ENCODE results near the gene ARL5B. TPM values are rescaled to one million over a fixed set of nuclear protein-coding genes. Genes with fewer than 3 reads are reported as not detected.

Gene ARL5B
- total and polyA plus RNA-seq, 8 donors: 2.3 to 40.4 (median 3.9) TPM

- Histone ChIP-seq H3K27me3 (no peaks in the 10 kb centered on the region), H3K9me3 (no peaks in the 10 kb centered on the region), H3K27ac (no peak overlapping the region), H3K36me3 (no peaks in the 10 kb centered on the region), H3K4me1 (no peaks in the 10 kb centered on the region), H3K4me3 (no peak overlapping the region)
- intact Hi-C loops (cut with DNase I; ENCODE audit: low total_unique reads): no loop called here
- TF ChIP-seq, protein P1, sequence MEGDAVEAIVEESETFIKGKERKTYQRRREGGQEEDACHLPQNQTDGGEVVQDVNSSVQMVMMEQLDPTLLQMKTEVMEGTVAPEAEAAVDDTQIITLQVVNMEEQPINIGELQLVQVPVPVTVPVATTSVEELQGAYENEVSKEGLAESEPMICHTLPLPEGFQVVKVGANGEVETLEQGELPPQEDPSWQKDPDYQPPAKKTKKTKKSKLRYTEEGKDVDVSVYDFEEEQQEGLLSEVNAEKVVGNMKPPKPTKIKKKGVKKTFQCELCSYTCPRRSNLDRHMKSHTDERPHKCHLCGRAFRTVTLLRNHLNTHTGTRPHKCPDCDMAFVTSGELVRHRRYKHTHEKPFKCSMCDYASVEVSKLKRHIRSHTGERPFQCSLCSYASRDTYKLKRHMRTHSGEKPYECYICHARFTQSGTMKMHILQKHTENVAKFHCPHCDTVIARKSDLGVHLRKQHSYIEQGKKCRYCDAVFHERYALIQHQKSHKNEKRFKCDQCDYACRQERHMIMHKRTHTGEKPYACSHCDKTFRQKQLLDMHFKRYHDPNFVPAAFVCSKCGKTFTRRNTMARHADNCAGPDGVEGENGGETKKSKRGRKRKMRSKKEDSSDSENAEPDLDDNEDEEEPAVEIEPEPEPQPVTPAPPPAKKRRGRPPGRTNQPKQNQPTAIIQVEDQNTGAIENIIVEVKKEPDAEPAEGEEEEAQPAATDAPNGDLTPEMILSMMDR (IDR thresholded peaks at IDR 0.05): no peak
- 32 to 97% (median 91%) methylated on average over 1 of the region's 1 CpG for WGBS, 5 donors
- DNase-seq: no peak
Observed at GRCh38 chr10:18718991-18719390, 59.8 kb downstream of the ARL5B start.

GRCh38 chr10:18719811-18720210, 60.6 kb downstream of the ARL5B start:
- no peak for TF ChIP-seq POLR2A (IDR thresholded peaks at IDR 0.05)
- TF ChIP-seq POLR2AphosphoS5 (IDR thresholded peaks at IDR 0.05): no peak
- TF ChIP-seq, protein P1 (IDR thresholded peaks at IDR 0.05): no peak
- no peak for TF ChIP-seq EP300 (IDR thresholded peaks at IDR 0.05)
- Histone ChIP-seq H3K27me3 (no peaks in the 10 kb centered on the region), H3K36me3 (no peaks in the 10 kb centered on the region), H3K4me3 (no peak overlapping the region), H3K9me3 (no peaks in the 10 kb centered on the region), H3K27ac (no peak overlapping the region), H3K4me1 (no peaks in the 10 kb centered on the region)
- no peak for DNase-seq
- WGBS, 5 donors: 69 to 86% (median 77%) methylated on average over 1 of the region's 1 CpG
- intact Hi-C loops (cut with DNase I; ENCODE audit: low total_unique reads): no loop called here

DNA sequence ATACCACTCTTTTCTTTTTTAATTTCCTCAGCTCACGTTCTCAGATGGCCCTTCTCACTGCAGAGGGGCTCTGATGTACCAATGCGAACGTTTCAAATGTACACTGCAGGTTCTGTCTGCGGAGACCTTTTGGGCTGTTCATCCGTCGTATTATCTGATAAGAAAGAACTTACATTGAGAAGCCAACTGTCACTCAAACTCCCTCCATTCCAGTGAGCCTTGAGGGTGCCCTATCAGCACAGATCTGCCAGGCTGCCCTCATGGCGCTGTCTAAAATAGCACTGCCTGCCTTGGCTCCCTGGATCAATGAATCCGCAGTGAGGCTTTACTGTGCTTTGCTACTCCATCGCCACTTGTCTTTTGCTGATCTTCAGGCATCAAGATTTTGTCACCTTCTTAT, 61.8 kb downstream of the ARL5B start:
- TF ChIP-seq EP300 (IDR thresholded peaks at IDR 0.05): no peak
- TF ChIP-seq, protein P1 (IDR thresholded peaks at IDR 0.05): no peak
- TF ChIP-seq POLR2A (IDR thresholded peaks at IDR 0.05): no peak
- no peak for TF ChIP-seq POLR2AphosphoS5 (IDR thresholded peaks at IDR 0.05)
- no peaks in the 10 kb centered on the region for H3K27me3 ChIP-seq
- DNase-seq: no peak
- no peaks in the 10 kb centered on the region for H3K9me3 ChIP-seq
- H3K27ac ChIP-seq: no peak overlapping the region
- H3K36me3 ChIP-seq: no peaks in the 10 kb centered on the region
- 48 to 72% (median 62%) methylated on average over 8 to 9 of the region's 9 CpGs for WGBS, 5 donors
- H3K4me3 ChIP-seq: no peak overlapping the region
- intact Hi-C loops (cut with DNase I; ENCODE audit: low total_unique reads): no loop called here
- H3K4me1 ChIP-seq: no peaks in the 10 kb centered on the region

- intact Hi-C loops (cut with DNase I; ENCODE audit: low total_unique reads): no loop called here
- Histone ChIP-seq H3K27me3 (no peaks in the 10 kb centered on the region), H3K9me3 (no peaks in the 10 kb centered on the region), H3K4me3 (no peak overlapping the region), H3K27ac (no peak overlapping the region), H3K36me3 (no peaks in the 10 kb centered on the region), H3K4me1 (no peaks in the 10 kb centered on the region)
- DNase-seq: no peak
- no peak for TF ChIP-seq POLR2AphosphoS5 (IDR thresholded peaks at IDR 0.05)
- no peak for TF ChIP-seq EP300 (IDR thresholded peaks at IDR 0.05)
- TF ChIP-seq POLR2A (IDR thresholded peaks at IDR 0.05): no peak
- TF ChIP-seq, protein P1 (IDR thresholded peaks at IDR 0.05): no peak
- WGBS, 5 donors: 41 to 57% (median 52%) methylated on average over 3 of the region's 3 CpGs
Observed at GRCh38 chr10:18723801-18724200, 64.6 kb downstream of the ARL5B start.

Other genes starting within 250 kb of the ARL5B start
- 10 to 100 TPM in 3 of 5 donors, 1 to 10 TPM in 2; 4.7 to 52.7 (median 11.2) TPM for gene NSUN6, start 7.8 kb upstream of the ARL5B start, total RNA-seq
- 1 to 10 TPM; 3.1 to 7.0 (median 3.7) TPM for gene NSUN6, start 7.8 kb upstream of the ARL5B start, polyA plus RNA-seq

Data from stomach (tissue), 9 donors.